Hypothalamus (tissue), 51 donors: ENCODE data around the gene KCNK13.

Experiments used
- DNase-seq, 51 donors: peaks; one replicate each; lab custom pipeline; 2025; lab: John Stamatoyannopoulos, UW

Gene KCNK13

GRCh38 chr14:90116444-90116843 lies 54.6 kb downstream of the KCNK13 start:
- no peak for DNase-seq

- DNase-seq: no peak
Measured at GRCh38 chr14:90118027-90118426, 56.2 kb downstream of the KCNK13 start.

GRCh38 chr14:90126260-90126659 lies 64.5 kb downstream of the KCNK13 start:
- DNase-seq: no peak

- DNase-seq: no peak
Measured at GRCh38 chr14:90132821-90133570, 71.2 kb downstream of the KCNK13 start.

- DNase-seq: no peak
Measured at GRCh38 chr14:90136904-90137303, 75.1 kb downstream of the KCNK13 start.

- DNase-seq: no peak
Measured at GRCh38 chr14:90137807-90138206, 76.0 kb downstream of the KCNK13 start.

- DNase-seq: no peak
Measured at GRCh38 chr14:90139199-90139598, 77.4 kb downstream of the KCNK13 start.

- no peak for DNase-seq
Measured at GRCh38 chr14:90140298-90140955, 78.6 kb downstream of the KCNK13 start.

- DNase-seq: no peak
Measured at GRCh38 chr14:90140956-90141316, 79.1 kb downstream of the KCNK13 start.

- DNase-seq: no peak
Measured at GRCh38 chr14:90153429-90153828, 91.6 kb downstream of the KCNK13 start.

- DNase-seq: no peak
Measured at GRCh38 chr14:90154110-90154509, 92.3 kb downstream of the KCNK13 start.

- DNase-seq: no peak
Measured at GRCh38 chr14:90159146-90159545, 97.4 kb downstream of the KCNK13 start.

- no peak for DNase-seq
Measured at GRCh38 chr14:90159688-90160087, 97.9 kb downstream of the KCNK13 start.

- no peak for DNase-seq
Measured at GRCh38 chr14:90161129-90161528, 99.3 kb downstream of the KCNK13 start.

GRCh38 chr14:90168425-90169105 lies 106.8 kb downstream of the KCNK13 start:
- DNase-seq: no peak

GRCh38 chr14:90175631-90176030 lies 113.8 kb downstream of the KCNK13 start:
- DNase-seq: no peak

- DNase-seq: no peak
Measured at GRCh38 chr14:90177539-90178189, 115.9 kb downstream of the KCNK13 start.

- no peak for DNase-seq
Measured at GRCh38 chr14:90179357-90179756, 117.6 kb downstream of the KCNK13 start.

- DNase-seq: peak in 1 of 51 donors; percentile 36
Measured at GRCh38 chr14:90179809-90180779, 118.3 kb downstream of the KCNK13 start.

GRCh38 chr14:90184094-90184493 lies 122.3 kb downstream of the KCNK13 start:
- no peak for DNase-seq
